K562 (cell line): Measurements from ENCODE around the gene SPINK9. TPM values are rescaled to one million over a fixed set of nuclear protein-coding genes. Genes with fewer than 3 reads are reported as not detected.
A peak's percentile ranks its signal among the peaks of the same experiment; 100 is the strongest.

Experiments
- ATF6 ChIP-seq: sonication (generic); formaldehyde crosslinking; IDR thresholded peaks from 2 replicates; pipeline ENCODE4 v1.4.0; 2020; ENCODE audit warnings: mild to moderate bottlenecking, missing genetic modification reagents
- E2F4 ChIP-seq: sonication (generic); formaldehyde crosslinking; IDR thresholded peaks from 2 replicates; pipeline ENCODE4 v1.8.0; 2022; ENCODE audit warnings: mild to moderate bottlenecking, low read depth, missing genetic modification reagents
- HDAC3 ChIP-seq: fragments of 450-650 bp; IDR thresholded peaks from 2 replicates; pipeline ENCODE4 v1.6.1; 2018; ENCODE audit warnings: borderline replicate concordance, mild to moderate bottlenecking, moderate library complexity; ENCODE audit not compliant: partially characterized antibody
- HNRNPLL ChIP-seq: fragments of 200-400 bp; formaldehyde crosslinking; IDR thresholded peaks from 2 replicates; pipeline ENCODE4 v1.6.1; 2017; ENCODE audit warnings: low read length, low read depth, mild to moderate bottlenecking; ENCODE audit not compliant: poor library complexity, severe bottlenecking
- KLF13 ChIP-seq: fragments of 450-650 bp; IDR thresholded peaks from 2 replicates; pipeline ENCODE4 v1.6.1; 2016; ENCODE audit warnings: missing genetic modification characterization, low read depth, mild to moderate bottlenecking, missing compliant biosample characterization, moderate library complexity, borderline replicate concordance
- PTBP1 ChIP-seq: fragments of 200-400 bp; formaldehyde crosslinking; IDR thresholded peaks from 2 replicates; pipeline ENCODE4 v1.6.1; 2017; ENCODE audit warnings: low read depth, low read length
- SRSF9 ChIP-seq: fragments of 200-400 bp; formaldehyde crosslinking; IDR thresholded peaks from 2 replicates; pipeline ENCODE4 v1.6.1; 2017; ENCODE audit warnings: low read depth, low read length, borderline replicate concordance
- TCF7 ChIP-seq: sonication (generic); IDR thresholded peaks from 2 replicates; pipeline ENCODE4 v1.6.1; 2016; ENCODE audit warnings: antibody characterized with exemption, borderline replicate concordance
- ZNF212 ChIP-seq: fragments of 450-650 bp; formaldehyde crosslinking; IDR thresholded peaks from 2 replicates; pipeline ENCODE4 v1.4.0; 2020; ENCODE audit warnings: mild to moderate bottlenecking
- ZNF280A ChIP-seq: fragments of 450-650 bp; IDR thresholded peaks from 2 replicates; pipeline ENCODE4 v1.6.1; 2018; ENCODE audit warnings: mild to moderate bottlenecking, low read depth; ENCODE audit not compliant: partially characterized antibody
- ZNF324 ChIP-seq: fragments of 250-450 bp; sonication (Bioruptor Pico); IDR thresholded peaks from 2 replicates; pipeline ENCODE4 v1.4.0; 2020; ENCODE audit warnings: mild to moderate bottlenecking
- ZNF766 ChIP-seq: fragments of 200-800 bp; sonication (Bioruptor generic); conservative IDR thresholded peaks from 2 replicates; pipeline ENCODE4 v1.6.1; 2016; ENCODE audit warnings: missing genetic modification characterization, missing compliant biosample characterization
- polyA plus RNA-seq, 8 experiments: library from polyadenylated mRNA; depleted of rRNA in 4 of 8; stranded (reverse) in 5 of 8; unstranded in 3 of 8; fragments of >200 nt; fragmentation: Nextera tagmentation in 2 of 8; fragmentation: Illumina TruSeq in 1 of 8; extraction: Ambion mirVana in 2 of 8; extraction: Trizol in 1 of 8; gene quantifications; 2 replicates each; pipeline versions ENCODE4 v1.2.1 to v1.2.3, GENCODE V29; 2011 to 2014; ENCODE audit warnings: inconsistent platforms in 1 of 8, missing spikeins in 1 of 8
- total RNA-seq, 7 experiments: library from RNA; depleted of rRNA in 6 of 7; stranded (reverse); fragments of >200 nt in 6 of 7; fragmentation: Illumina TruSeq in 2 of 7; extraction: Trizol in 2 of 7; gene quantifications; 2 replicates each; pipeline versions ENCODE4 v1.2.1 to v1.2.3, GENCODE V29; 2011 to 2021; ENCODE audit warnings: low replicate concordance in 1 of 7
- TF ChIP-seq, protein P1 (sequence below): IDR thresholded peaks from 2 replicates; pipeline ENCODE4 v1.6.1; 2014; ENCODE audit warnings: antibody characterized with exemption
- TF ChIP-seq, protein P2 (sequence below), 2 experiments: fragments of 450-650 bp in 1 of 2; IDR thresholded peaks; 2 replicates each; pipeline ENCODE4 v1.6.1; 2011 to 2017; ENCODE audit warnings: low read depth in 2 of 2, antibody characterized with exemption in 1 of 2, borderline replicate concordance in 1 of 2, low read length in 1 of 2, mild to moderate bottlenecking in 1 of 2, mixed read lengths in 1 of 2; ENCODE audit not compliant: control insufficient read depth in 1 of 2

The SPINK9 gene
- total and polyA plus RNA-seq, 9 of the 15 experiments (the other 6 are each of a cell fraction or from before 2014, with no cell fraction given), result not detected

- TF ChIP-seq, protein P1, sequence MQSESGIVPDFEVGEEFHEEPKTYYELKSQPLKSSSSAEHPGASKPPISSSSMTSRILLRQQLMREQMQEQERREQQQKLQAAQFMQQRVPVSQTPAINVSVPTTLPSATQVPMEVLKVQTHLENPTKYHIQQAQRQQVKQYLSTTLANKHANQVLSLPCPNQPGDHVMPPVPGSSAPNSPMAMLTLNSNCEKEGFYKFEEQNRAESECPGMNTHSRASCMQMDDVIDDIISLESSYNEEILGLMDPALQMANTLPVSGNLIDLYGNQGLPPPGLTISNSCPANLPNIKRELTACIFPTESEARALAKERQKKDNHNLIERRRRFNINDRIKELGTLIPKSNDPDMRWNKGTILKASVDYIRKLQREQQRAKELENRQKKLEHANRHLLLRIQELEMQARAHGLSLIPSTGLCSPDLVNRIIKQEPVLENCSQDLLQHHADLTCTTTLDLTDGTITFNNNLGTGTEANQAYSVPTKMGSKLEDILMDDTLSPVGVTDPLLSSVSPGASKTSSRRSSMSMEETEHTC, result 0 out of 2 replicates have a peak, but pooled peaks have one; percentile 30
- TF ChIP-seq ZNF280A (no peak), ATF6 (no peak; the same call in 1 of the 2 replicates), ZNF324 (CRISPR knock-in tag) (no peak), ZNF766 (CRISPR knock-in tag) (peak; percentile 80), PTBP1 (no peak), E2F4 (CRISPR knock-in tag) (no peak), HNRNPLL (peak; percentile 34), ZNF212 (no peak), KLF13 (tag) (no peak), HDAC3 (no peak), TCF7 (0 out of 2 replicates have a peak, but pooled peaks have one; percentile 11), SRSF9 (no peak)
- TF ChIP-seq, protein P2, sequence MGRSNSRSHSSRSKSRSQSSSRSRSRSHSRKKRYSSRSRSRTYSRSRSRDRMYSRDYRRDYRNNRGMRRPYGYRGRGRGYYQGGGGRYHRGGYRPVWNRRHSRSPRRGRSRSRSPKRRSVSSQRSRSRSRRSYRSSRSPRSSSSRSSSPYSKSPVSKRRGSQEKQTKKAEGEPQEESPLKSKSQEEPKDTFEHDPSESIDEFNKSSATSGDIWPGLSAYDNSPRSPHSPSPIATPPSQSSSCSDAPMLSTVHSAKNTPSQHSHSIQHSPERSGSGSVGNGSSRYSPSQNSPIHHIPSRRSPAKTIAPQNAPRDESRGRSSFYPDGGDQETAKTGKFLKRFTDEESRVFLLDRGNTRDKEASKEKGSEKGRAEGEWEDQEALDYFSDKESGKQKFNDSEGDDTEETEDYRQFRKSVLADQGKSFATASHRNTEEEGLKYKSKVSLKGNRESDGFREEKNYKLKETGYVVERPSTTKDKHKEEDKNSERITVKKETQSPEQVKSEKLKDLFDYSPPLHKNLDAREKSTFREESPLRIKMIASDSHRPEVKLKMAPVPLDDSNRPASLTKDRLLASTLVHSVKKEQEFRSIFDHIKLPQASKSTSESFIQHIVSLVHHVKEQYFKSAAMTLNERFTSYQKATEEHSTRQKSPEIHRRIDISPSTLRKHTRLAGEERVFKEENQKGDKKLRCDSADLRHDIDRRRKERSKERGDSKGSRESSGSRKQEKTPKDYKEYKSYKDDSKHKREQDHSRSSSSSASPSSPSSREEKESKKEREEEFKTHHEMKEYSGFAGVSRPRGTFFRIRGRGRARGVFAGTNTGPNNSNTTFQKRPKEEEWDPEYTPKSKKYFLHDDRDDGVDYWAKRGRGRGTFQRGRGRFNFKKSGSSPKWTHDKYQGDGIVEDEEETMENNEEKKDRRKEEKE (IDR thresholded peaks at IDR 0.05; ENCODE audit: borderline replicate concordance in 1 of 2, control insufficient read depth in 1 of 2, low read depth in 2 of 2, low read length in 1 of 2), result no peak
These were observed 48.4 kb downstream of the SPINK9 start, which contains the start of gene FBXO38 (continued) for GRCh38 chr5:148383564-148384379.
